HepG2 (cell line): ENCODE measurements around the gene NEURL1. TPM values are rescaled to one million over a fixed set of nuclear protein-coding genes. Genes with fewer than 3 reads are reported as not detected.

Experiments
- ATAC-seq: fragments of 200-7000 bp; cut with Tn5 transposase; 3 replicates; pipeline ENCODE4 v1.9.1; 2020; ENCODE audit warnings: mild to moderate bottlenecking, moderate library complexity
- BruUV-seq: library from RNA; stranded (reverse); fragments of 400-500 nt; replicated peaks from 2 replicates; lab custom pipeline; 2021; lab: Mats Ljungman, UMichigan
- CTCF ChIA-PET: fragments of 300-600 bp; formaldehyde crosslinking; extraction: SDS; loops from one replicate; lab custom pipeline; 2021; ENCODE audit warnings: low total read pairs, inconsistent platforms, low intra/inter-chr PET ratio; lab: Yijun Ruan, JAX
- POLR2A ChIA-PET: fragments of 350-600 bp; sonication (Branson Sonifier 250); formaldehyde crosslinking; loops from one replicate; lab custom pipeline; 2020; ENCODE audit warnings: antibody characterized with exemption, inconsistent platforms; lab: Yijun Ruan, JAX
- DNase-seq: peaks from one replicate; pipeline ENCODE4 v3.0.0-alpha.2; 2015; ENCODE audit warnings: low spot score
- FAIRE-seq: peaks from 3 replicates; lab custom pipeline; 2011; peaks lifted over from hg19 to GRCh38; lab: Jason Lieb, UNC
- H2AFZ ChIP-seq: one replicate; pipeline ENCODE4 v1.6.1; 2011; ENCODE audit warnings: low read length, inconsistent platforms
- H3K27ac ChIP-seq: fragments of 300-600 bp; 3 replicates; pipeline ENCODE4 v1.8.0; 2011; ENCODE audit warnings: mixed run types, mild to moderate bottlenecking, mixed read lengths, low read length, inconsistent platforms; ENCODE audit not compliant: insufficient read depth; ENCODE audit errors: extremely low read length
- H3K27me3 ChIP-seq, 2 experiments: fragments of 200-600 bp in 1 of 2; 2 replicates in 1 of 2; 3 replicates in 1 of 2; pipeline versions ENCODE4 v1.6.0 to v1.8.0; 2011; ENCODE audit warnings: low read length in 2 of 2, mild to moderate bottlenecking in 2 of 2, moderate library complexity in 2 of 2, inconsistent platforms in 1 of 2; ENCODE audit not compliant: insufficient read depth in 2 of 2, control insufficient read depth in 1 of 2
- H3K36me3 ChIP-seq, 2 experiments: fragments of 200-600 bp in 1 of 2; replicated peaks in 1 of 2; 2 replicates in 1 of 2; 3 replicates in 1 of 2; pipeline versions ENCODE4 v1.5.1 to v1.8.0; 2011; ENCODE audit warnings: low read length in 2 of 2, inconsistent platforms in 1 of 2; ENCODE audit not compliant: insufficient read depth in 2 of 2, control insufficient read depth in 1 of 2
- H3K4me1 ChIP-seq: 2 replicates; pipeline ENCODE4 v1.5.1; 2012; ENCODE audit warnings: low read length, inconsistent platforms; ENCODE audit not compliant: insufficient read depth
- H3K4me2 ChIP-seq: 2 replicates; pipeline ENCODE4 v1.6.0; 2011; ENCODE audit warnings: low read depth, low read length, inconsistent platforms
- H3K4me3 ChIP-seq, 3 experiments: fragments of 200-600 bp in 1 of 3; sonication (generic), shearing (Covaris generic) in 1 of 3; replicated peaks in 1 of 3; 2 replicates each; pipeline ENCODE4 v1.5.1; 2011 to 2016; ENCODE audit warnings: low read length in 3 of 3, inconsistent platforms in 2 of 3, low read depth in 2 of 3, mild to moderate bottlenecking in 2 of 3, control low read depth in 1 of 3, mixed read lengths in 1 of 3; ENCODE audit not compliant: insufficient read depth in 1 of 3
- H3K79me2 ChIP-seq: one replicate; pipeline ENCODE4 v1.6.1; 2011; ENCODE audit warnings: low read length, inconsistent platforms; ENCODE audit not compliant: insufficient read depth
- H3K9ac ChIP-seq: 2 replicates; pipeline ENCODE4 v1.6.0; 2011; ENCODE audit warnings: mild to moderate bottlenecking, low read depth, low read length, inconsistent platforms; ENCODE audit not compliant: insufficient read depth
- H3K9me3 ChIP-seq: 2 replicates; pipeline ENCODE4 v1.5.1; 2012; ENCODE audit warnings: mild to moderate bottlenecking, low read length
- H4K20me1 ChIP-seq: 2 replicates; pipeline ENCODE4 v1.6.0; 2011; ENCODE audit warnings: inconsistent platforms, mild to moderate bottlenecking, low read length, moderate library complexity; ENCODE audit not compliant: insufficient read depth
- AHR ChIP-seq: IDR thresholded peaks from 2 replicates; pipeline ENCODE4 v1.6.1; 2018; ENCODE audit warnings: missing genetic modification reagents, missing compliant biosample characterization
- FOXO1 ChIP-seq: sonication (generic); formaldehyde crosslinking; IDR thresholded peaks from 2 replicates; pipeline ENCODE4 v1.4.0; 2020; ENCODE audit warnings: missing genetic modification reagents
- MAFG ChIP-seq: sonication (generic); formaldehyde crosslinking; IDR thresholded peaks from 2 replicates; pipeline ENCODE4 v1.5.1; 2020; ENCODE audit warnings: mild to moderate bottlenecking, missing genetic modification reagents
- RFXANK ChIP-seq: IDR thresholded peaks from 2 replicates; pipeline ENCODE4 v1.6.1; 2016
- WGBS: methylation state at CpG from one replicate; pipeline ENCODE4 v1.1.6; 2017; ENCODE audit warnings: low lambda C conversion rate; 5-methylcytosine and 5-hydroxymethylcytosine counted together
- in situ Hi-C: cut with HindIII; loops from 2 replicates; pipeline ENCODE4 v1.10.0; 2017; ENCODE audit warnings: low pct_unique_long_range_greater_than_20kb; ENCODE audit not compliant: extremely low pct_ligation_motif_present
- intact Hi-C: fragments of 100-400 bp; cut with micrococcal nuclease; formaldehyde crosslinking; loops from one replicate; pipeline ENCODE4 v1.10.0; 2022; ENCODE audit not compliant: unreplicated experiment
- polyA plus RNA-seq, 8 experiments: library from polyadenylated mRNA; depleted of rRNA in 3 of 8; stranded (reverse) in 7 of 8; unstranded in 1 of 8; fragments of >200 nt; fragmentation: Illumina TruSeq in 4 of 8; extraction: Trizol in 4 of 8; gene quantifications; 2 replicates each; pipeline versions ENCODE4 v1.2.1 to v1.2.3, GENCODE V29; 2011 to 2016; ENCODE audit warnings: low read depth in 4 of 8, missing spikeins in 1 of 8, mixed read lengths in 1 of 8; ENCODE audit not compliant: insufficient read depth in 1 of 8
- total RNA-seq, 5 experiments: library from RNA; depleted of rRNA; stranded (reverse); fragments of >200 nt; fragmentation: Illumina TruSeq; extraction: Trizol; gene quantifications; 2 replicates each; pipeline ENCODE4 v1.2.3, GENCODE V29; 2016; ENCODE audit warnings: low read depth in 1 of 5
- TF ChIP-seq, protein P1 (sequence below): sonication (generic); formaldehyde crosslinking; IDR thresholded peaks from 2 replicates; pipeline ENCODE4 v1.4.0; 2020; ENCODE audit warnings: mild to moderate bottlenecking, missing genetic modification reagents
- TF ChIP-seq, protein P2 (sequence below): IDR thresholded peaks from 2 replicates; pipeline ENCODE4 v1.6.1; 2016; ENCODE audit warnings: mild to moderate bottlenecking
- TF ChIP-seq, protein P3 (sequence below): sonication (generic); formaldehyde crosslinking; IDR thresholded peaks from 2 replicates; pipeline ENCODE4 v1.5.0; 2020; ENCODE audit warnings: mild to moderate bottlenecking, missing genetic modification reagents, borderline replicate concordance
- TF ChIP-seq, protein P4 (sequence below): sonication (generic); formaldehyde crosslinking; IDR thresholded peaks from 2 replicates; pipeline ENCODE4 v1.5.0; 2020; ENCODE audit warnings: missing genetic modification reagents
- TF ChIP-seq, protein P5 (sequence below): sonication (generic); formaldehyde crosslinking; conservative IDR thresholded peaks from 2 replicates; pipeline ENCODE4 v1.4.0; 2020; ENCODE audit warnings: missing genetic modification reagents

NEURL1 gene
- total and polyA plus RNA-seq, 2 of the 13 experiments (the other 11 are each of a cell fraction or from before 2014, with no cell fraction given) = not detected

DNA sequence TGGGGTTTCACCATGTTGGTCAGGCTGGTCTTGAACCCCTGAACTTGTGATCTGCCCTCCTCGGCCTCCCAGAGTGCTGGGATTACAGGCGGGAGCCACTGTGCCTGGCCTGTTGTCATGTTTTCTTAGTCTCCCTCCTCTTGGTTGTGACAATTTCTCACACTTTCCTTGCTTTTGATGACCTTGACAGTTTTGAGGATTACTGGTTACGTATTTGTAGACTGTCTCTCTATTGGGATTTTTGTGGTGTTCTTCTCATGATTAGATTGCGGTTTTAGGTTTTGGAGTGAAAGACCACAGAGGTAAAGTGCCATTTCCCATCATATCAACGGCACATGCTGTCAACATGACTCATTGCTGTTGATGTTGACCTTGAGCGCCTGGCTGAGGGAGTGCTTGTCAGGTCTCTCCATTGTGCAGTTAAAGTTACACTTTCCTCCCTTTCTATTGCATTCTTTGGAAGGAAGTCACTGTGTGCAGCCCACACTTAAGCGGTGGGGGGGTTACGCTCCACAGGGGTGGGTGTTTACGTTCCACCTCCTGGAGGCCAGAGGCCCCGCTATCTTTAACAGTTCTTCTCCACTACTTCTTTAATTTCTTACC lies 10.8 kb downstream of the NEURL1 start (continued):
- TF ChIP-seq MAFG = no peak
- no peak for TF ChIP-seq RFXANK (CRISPR knock-in tag)
- peak; percentile 88 for TF ChIP-seq FOXO1 (CRISPR knock-in tag)
- TF ChIP-seq, protein P1, sequence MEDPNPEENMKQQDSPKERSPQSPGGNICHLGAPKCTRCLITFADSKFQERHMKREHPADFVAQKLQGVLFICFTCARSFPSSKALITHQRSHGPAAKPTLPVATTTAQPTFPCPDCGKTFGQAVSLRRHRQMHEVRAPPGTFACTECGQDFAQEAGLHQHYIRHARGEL = no peak
- TF ChIP-seq, protein P2, sequence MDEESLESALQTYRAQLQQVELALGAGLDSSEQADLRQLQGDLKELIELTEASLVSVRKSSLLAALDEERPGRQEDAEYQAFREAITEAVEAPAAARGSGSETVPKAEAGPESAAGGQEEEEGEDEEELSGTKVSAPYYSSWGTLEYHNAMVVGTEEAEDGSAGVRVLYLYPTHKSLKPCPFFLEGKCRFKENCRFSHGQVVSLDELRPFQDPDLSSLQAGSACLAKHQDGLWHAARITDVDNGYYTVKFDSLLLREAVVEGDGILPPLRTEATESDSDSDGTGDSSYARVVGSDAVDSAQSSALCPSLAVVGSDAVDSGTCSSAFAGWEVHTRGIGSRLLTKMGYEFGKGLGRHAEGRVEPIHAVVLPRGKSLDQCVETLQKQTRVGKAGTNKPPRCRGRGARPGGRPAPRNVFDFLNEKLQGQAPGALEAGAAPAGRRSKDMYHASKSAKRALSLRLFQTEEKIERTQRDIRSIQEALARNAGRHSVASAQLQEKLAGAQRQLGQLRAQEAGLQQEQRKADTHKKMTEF (CRISPR knock-in tag) = 0 out of 2 replicates have a peak, but pooled peaks have one; percentile 32

DNA sequence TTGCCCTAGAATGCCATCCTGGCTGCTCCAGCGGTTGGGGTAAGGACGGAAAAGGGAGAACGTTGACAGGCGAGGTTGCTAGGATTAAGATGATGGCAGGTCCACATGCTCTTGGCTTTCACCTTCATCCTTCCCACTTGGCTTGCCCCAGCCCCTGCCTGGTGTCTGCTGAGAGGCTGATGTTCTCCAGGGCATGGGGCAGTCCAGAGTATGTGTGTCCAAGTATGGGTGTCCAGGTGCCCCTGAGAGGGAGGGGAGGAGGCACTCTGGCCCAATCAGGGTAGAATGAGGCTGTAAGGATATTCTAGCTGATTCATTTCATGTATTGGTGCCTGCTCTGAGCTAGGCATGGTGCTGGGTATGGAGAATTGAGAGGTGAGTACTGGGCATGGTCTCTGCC lies 12.6 kb downstream of the NEURL1 start:
- 74% methylated on average over 4 of the region's 4 CpGs for WGBS
- no peaks in the 10 kb centered on the region for H3K36me3 ChIP-seq
- no peak for FAIRE-seq
- CTCF ChIA-PET = no interaction called here
- intact Hi-C loops = no loop called here
- POLR2A ChIA-PET = no interaction called here
- H4K20me1 ChIP-seq = no peaks in the 10 kb centered on the region
- no peak overlapping the region for H3K27ac ChIP-seq
- no peak overlapping the region for H3K4me3 ChIP-seq
- no peak for ATAC-seq
- no peak overlapping the region for H2AFZ ChIP-seq
- no TSS peak for BruUV-seq
- peaks cover 4 to 60% of the 10 kb centered on the region in 2 experiments; a peak in 3 of 5 replicates for H3K27me3 ChIP-seq
- peaks cover 12% of the 10 kb centered on the region for H3K4me1 ChIP-seq
- no peak overlapping the region for H3K4me2 ChIP-seq
- no peak overlapping the region for H3K9ac ChIP-seq
- no peaks in the 10 kb centered on the region for H3K79me2 ChIP-seq
- no peaks in the 10 kb centered on the region for H3K9me3 ChIP-seq
- in situ Hi-C loops = no loop called here
- DNase-seq = no peak
- TF ChIP-seq AHR (CRISPR knock-in tag) = no peak
- TF ChIP-seq, protein P3, sequence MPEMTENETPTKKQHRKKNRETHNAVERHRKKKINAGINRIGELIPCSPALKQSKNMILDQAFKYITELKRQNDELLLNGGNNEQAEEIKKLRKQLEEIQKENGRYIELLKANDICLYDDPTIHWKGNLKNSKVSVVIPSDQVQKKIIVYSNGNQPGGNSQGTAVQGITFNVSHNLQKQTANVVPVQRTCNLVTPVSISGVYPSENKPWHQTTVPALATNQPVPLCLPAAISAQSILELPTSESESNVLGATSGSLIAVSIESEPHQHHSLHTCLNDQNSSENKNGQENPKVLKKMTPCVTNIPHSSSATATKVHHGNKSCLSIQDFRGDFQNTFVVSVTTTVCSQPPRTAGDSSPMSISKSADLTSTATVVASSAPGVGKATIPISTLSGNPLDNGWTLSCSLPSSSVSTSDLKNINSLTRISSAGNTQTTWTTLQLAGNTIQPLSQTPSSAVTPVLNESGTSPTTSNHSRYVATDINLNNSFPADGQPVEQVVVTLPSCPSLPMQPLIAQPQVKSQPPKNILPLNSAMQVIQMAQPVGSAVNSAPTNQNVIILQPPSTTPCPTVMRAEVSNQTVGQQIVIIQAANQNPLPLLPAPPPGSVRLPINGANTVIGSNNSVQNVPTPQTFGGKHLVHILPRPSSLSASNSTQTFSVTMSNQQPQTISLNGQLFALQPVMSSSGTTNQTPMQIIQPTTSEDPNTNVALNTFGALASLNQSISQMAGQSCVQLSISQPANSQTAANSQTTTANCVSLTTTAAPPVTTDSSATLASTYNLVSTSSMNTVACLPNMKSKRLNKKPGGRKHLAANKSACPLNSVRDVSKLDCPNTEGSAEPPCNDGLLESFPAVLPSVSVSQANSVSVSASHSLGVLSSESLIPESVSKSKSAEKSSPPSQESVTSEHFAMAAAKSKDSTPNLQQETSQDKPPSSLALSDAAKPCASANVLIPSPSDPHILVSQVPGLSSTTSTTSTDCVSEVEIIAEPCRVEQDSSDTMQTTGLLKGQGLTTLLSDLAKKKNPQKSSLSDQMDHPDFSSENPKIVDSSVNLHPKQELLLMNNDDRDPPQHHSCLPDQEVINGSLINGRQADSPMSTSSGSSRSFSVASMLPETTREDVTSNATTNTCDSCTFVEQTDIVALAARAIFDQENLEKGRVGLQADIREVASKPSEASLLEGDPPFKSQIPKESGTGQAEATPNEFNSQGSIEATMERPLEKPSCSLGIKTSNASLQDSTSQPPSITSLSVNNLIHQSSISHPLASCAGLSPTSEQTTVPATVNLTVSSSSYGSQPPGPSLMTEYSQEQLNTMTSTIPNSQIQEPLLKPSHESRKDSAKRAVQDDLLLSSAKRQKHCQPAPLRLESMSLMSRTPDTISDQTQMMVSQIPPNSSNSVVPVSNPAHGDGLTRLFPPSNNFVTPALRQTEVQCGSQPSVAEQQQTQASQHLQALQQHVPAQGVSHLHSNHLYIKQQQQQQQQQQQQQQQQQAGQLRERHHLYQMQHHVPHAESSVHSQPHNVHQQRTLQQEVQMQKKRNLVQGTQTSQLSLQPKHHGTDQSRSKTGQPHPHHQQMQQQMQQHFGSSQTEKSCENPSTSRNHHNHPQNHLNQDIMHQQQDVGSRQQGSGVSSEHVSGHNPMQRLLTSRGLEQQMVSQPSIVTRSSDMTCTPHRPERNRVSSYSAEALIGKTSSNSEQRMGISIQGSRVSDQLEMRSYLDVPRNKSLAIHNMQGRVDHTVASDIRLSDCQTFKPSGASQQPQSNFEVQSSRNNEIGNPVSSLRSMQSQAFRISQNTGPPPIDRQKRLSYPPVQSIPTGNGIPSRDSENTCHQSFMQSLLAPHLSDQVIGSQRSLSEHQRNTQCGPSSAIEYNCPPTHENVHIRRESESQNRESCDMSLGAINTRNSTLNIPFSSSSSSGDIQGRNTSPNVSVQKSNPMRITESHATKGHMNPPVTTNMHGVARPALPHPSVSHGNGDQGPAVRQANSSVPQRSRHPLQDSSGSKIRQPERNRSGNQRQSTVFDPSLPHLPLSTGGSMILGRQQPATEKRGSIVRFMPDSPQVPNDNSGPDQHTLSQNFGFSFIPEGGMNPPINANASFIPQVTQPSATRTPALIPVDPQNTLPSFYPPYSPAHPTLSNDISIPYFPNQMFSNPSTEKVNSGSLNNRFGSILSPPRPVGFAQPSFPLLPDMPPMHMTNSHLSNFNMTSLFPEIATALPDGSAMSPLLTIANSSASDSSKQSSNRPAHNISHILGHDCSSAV = no peak
- TF ChIP-seq, protein P4, sequence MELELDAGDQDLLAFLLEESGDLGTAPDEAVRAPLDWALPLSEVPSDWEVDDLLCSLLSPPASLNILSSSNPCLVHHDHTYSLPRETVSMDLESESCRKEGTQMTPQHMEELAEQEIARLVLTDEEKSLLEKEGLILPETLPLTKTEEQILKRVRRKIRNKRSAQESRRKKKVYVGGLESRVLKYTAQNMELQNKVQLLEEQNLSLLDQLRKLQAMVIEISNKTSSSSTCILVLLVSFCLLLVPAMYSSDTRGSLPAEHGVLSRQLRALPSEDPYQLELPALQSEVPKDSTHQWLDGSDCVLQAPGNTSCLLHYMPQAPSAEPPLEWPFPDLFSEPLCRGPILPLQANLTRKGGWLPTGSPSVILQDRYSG (CRISPR knock-in tag) = no peak
- TF ChIP-seq, protein P5, sequence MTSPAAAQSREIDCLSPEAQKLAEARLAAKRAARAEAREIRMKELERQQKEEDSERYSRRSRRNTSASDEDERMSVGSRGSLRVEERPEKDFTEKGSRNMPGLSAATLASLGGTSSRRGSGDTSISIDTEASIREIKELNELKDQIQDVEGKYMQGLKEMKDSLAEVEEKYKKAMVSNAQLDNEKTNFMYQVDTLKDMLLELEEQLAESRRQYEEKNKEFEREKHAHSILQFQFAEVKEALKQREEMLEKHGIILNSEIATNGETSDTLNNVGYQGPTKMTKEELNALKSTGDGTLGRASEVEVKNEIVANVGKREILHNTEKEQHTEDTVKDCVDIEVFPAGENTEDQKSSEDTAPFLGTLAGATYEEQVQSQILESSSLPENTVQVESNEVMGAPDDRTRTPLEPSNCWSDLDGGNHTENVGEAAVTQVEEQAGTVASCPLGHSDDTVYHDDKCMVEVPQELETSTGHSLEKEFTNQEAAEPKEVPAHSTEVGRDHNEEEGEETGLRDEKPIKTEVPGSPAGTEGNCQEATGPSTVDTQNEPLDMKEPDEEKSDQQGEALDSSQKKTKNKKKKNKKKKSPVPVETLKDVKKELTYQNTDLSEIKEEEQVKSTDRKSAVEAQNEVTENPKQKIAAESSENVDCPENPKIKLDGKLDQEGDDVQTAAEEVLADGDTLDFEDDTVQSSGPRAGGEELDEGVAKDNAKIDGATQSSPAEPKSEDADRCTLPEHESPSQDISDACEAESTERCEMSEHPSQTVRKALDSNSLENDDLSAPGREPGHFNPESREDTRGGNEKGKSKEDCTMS (CRISPR knock-in tag) = no peak
